Nephron progenitor cell (in vitro differentiated cells): ENCODE data around the gene GRPEL1.
A peak's percentile ranks its signal among the peaks of the same experiment; 100 is the strongest.

ENCODE experiments used
- DNase-seq: peaks from one replicate; pipeline ENCODE4 v3.0.0; 2021
- H3K27ac Mint-ChIP-seq: 2 replicates; pipeline ENCODE4 v1.8.0; 2021; ENCODE audit warnings: mild to moderate bottlenecking, moderate library complexity, mixed read lengths
- H3K27me3 Mint-ChIP-seq: 2 replicates; pipeline ENCODE4 v1.8.0; 2021; ENCODE audit warnings: mild to moderate bottlenecking, low read depth, mixed read lengths; ENCODE audit not compliant: poor library complexity
- H3K36me3 Mint-ChIP-seq: 2 replicates; pipeline ENCODE4 v1.8.0; 2021; ENCODE audit warnings: low read depth, mixed read lengths
- H3K4me1 Mint-ChIP-seq: 2 replicates; pipeline ENCODE4 v1.8.0; 2021; ENCODE audit warnings: mixed read lengths
- H3K4me3 Mint-ChIP-seq: 2 replicates; pipeline ENCODE4 v1.8.0; 2021; ENCODE audit warnings: mild to moderate bottlenecking, moderate library complexity, mixed read lengths
- H3K9me3 Mint-ChIP-seq: 2 replicates; pipeline ENCODE4 v1.8.0; 2021; ENCODE audit warnings: mild to moderate bottlenecking, moderate library complexity, mixed read lengths
- CTCF ChIP-seq: fragments of 200-600 bp; sonication (generic); IDR thresholded peaks from 2 replicates; pipeline ENCODE4 v1.5.0; 2021; ENCODE audit warnings: antibody characterized with exemption

Gene GRPEL1

GRCh38 chr4:7024336-7024890 lies 43.5 kb downstream of the GRPEL1 start:
- Mint-ChIP-seq H3K4me3 (no peak overlapping the region), H3K4me1 (peaks cover 23% of the 10 kb centered on the region), H3K27ac (peak overlapping the region; percentile 54), H3K9me3 (no peaks in the 10 kb centered on the region), H3K36me3 (peaks cover 54% of the 10 kb centered on the region), H3K27me3 (no peaks in the 10 kb centered on the region)
- no peak for DNase-seq
- TF ChIP-seq CTCF, result no peak

GRCh38 chr4:7023901-7024300 lies 44.0 kb downstream of the GRPEL1 start:
- Mint-ChIP-seq H3K27ac (no peak overlapping the region), H3K4me3 (no peak overlapping the region), H3K9me3 (no peaks in the 10 kb centered on the region), H3K27me3 (no peaks in the 10 kb centered on the region), H3K4me1 (peaks cover 27% of the 10 kb centered on the region), H3K36me3 (peaks cover 55% of the 10 kb centered on the region)
- no peak for TF ChIP-seq CTCF
- DNase-seq, result no peak

GRCh38 chr4:7023486-7023885 lies 44.4 kb downstream of the GRPEL1 start:
- H3K27me3 Mint-ChIP-seq, result no peaks in the 10 kb centered on the region
- peak overlapping the region; percentile 55 for H3K27ac Mint-ChIP-seq
- DNase-seq, result no peak
- H3K4me1 Mint-ChIP-seq, result peaks cover 27% of the 10 kb centered on the region
- TF ChIP-seq CTCF, result no peak
- no peaks in the 10 kb centered on the region for H3K9me3 Mint-ChIP-seq
- no peak overlapping the region for H3K4me3 Mint-ChIP-seq
- peaks cover 55% of the 10 kb centered on the region for H3K36me3 Mint-ChIP-seq

- no peak for TF ChIP-seq CTCF
- Mint-ChIP-seq H3K4me1 (peaks cover 27% of the 10 kb centered on the region), H3K4me3 (no peak overlapping the region), H3K27ac (peak overlapping the region; percentile 90), H3K27me3 (no peaks in the 10 kb centered on the region), H3K9me3 (no peaks in the 10 kb centered on the region), H3K36me3 (peaks cover 56% of the 10 kb centered on the region)
- DNase-seq, result no peak
Measured at GRCh38 chr4:7021930-7022664, 45.8 kb downstream of the GRPEL1 start.

- H3K4me1 Mint-ChIP-seq, result peaks cover 27% of the 10 kb centered on the region
- peaks cover 49% of the 10 kb centered on the region for H3K36me3 Mint-ChIP-seq
- DNase-seq, result no peak
- H3K9me3 Mint-ChIP-seq, result no peaks in the 10 kb centered on the region
- TF ChIP-seq CTCF, result no peak
- H3K27me3 Mint-ChIP-seq, result no peaks in the 10 kb centered on the region
- no peak overlapping the region for H3K4me3 Mint-ChIP-seq
- peak overlapping the region; percentile 90 for H3K27ac Mint-ChIP-seq
Measured at GRCh38 chr4:7021355-7021754, 46.5 kb downstream of the GRPEL1 start.

GRCh38 chr4:7020856-7021255 lies 47.0 kb downstream of the GRPEL1 start:
- no peak overlapping the region for H3K4me3 Mint-ChIP-seq
- peak overlapping the region; percentile 97 for H3K27ac Mint-ChIP-seq
- H3K4me1 Mint-ChIP-seq, result peaks cover 27% of the 10 kb centered on the region
- no peak for DNase-seq
- H3K36me3 Mint-ChIP-seq, result peaks cover 44% of the 10 kb centered on the region
- no peak for TF ChIP-seq CTCF
- no peaks in the 10 kb centered on the region for H3K27me3 Mint-ChIP-seq
- no peaks in the 10 kb centered on the region for H3K9me3 Mint-ChIP-seq
